MM.1S (cell line): ENCODE results near the gene OR52E8.

ENCODE experiments used
- DNase-seq: peaks from one replicate; pipeline ENCODE4 v3.0.0-alpha.2; 2015
- H2AFZ ChIP-seq: fragments of 300-600 bp; sonication (generic); 2 replicates; pipeline ENCODE4 v1.6.0; 2016; ENCODE audit warnings: antibody characterized with exemption, low read length
- H3F3A ChIP-seq: fragments of 300-600 bp; sonication (generic); 2 replicates; pipeline ENCODE4 v1.6.1; 2016; ENCODE audit warnings: mild to moderate bottlenecking, antibody characterized with exemption, low read length, moderate library complexity, mixed read lengths; ENCODE audit not compliant: insufficient read depth
- H3K27ac ChIP-seq: fragments of 300-600 bp; sonication (generic); 2 replicates; pipeline ENCODE4 v1.5.1; 2016; ENCODE audit warnings: mild to moderate bottlenecking, low read length
- H3K27me3 ChIP-seq: fragments of 300-600 bp; sonication (generic); replicated peaks from 2 replicates; pipeline ENCODE4 v1.6.0; 2016; ENCODE audit warnings: low read length; ENCODE audit not compliant: insufficient read depth
- H3K36me3 ChIP-seq: fragments of 300-600 bp; sonication (generic); replicated peaks from 2 replicates; pipeline ENCODE4 v1.6.1; 2016; ENCODE audit warnings: mild to moderate bottlenecking, low read length, mixed read lengths; ENCODE audit not compliant: insufficient read depth
- H3K4me1 ChIP-seq: fragments of 300-600 bp; sonication (generic); 2 replicates; pipeline ENCODE4 v1.6.1; 2016; ENCODE audit warnings: low read length, mixed read lengths
- H3K4me2 ChIP-seq: fragments of 300-600 bp; sonication (generic); 2 replicates; pipeline ENCODE4 v1.6.0; 2016; ENCODE audit warnings: low read depth, low read length
- H3K4me3 ChIP-seq: fragments of 300-600 bp; sonication (generic); 2 replicates; pipeline ENCODE4 v1.5.1; 2016; ENCODE audit warnings: low read length, mixed read lengths
- H3K79me2 ChIP-seq: fragments of 300-600 bp; sonication (generic); 2 replicates; pipeline ENCODE4 v1.6.1; 2016; ENCODE audit warnings: mixed run types, low read length, mixed read lengths
- H3K9ac ChIP-seq: fragments of 300-600 bp; sonication (generic); 2 replicates; pipeline ENCODE4 v1.6.1; 2016; ENCODE audit warnings: low read length, mixed read lengths
- H3K9me2 ChIP-seq: fragments of 300-600 bp; sonication (generic); replicated peaks from 2 replicates; pipeline ENCODE4 v1.6.1; 2016; ENCODE audit warnings: mild to moderate bottlenecking, low read length, mixed read lengths; ENCODE audit not compliant: insufficient read depth
- H3K9me3 ChIP-seq: fragments of 300-600 bp; sonication (generic); replicated peaks from 2 replicates; pipeline ENCODE4 v1.6.1; 2016; ENCODE audit warnings: mild to moderate bottlenecking, low read length, mixed read lengths; ENCODE audit not compliant: insufficient read depth
- H4K20me1 ChIP-seq: fragments of 300-600 bp; sonication (generic); 2 replicates; pipeline ENCODE4 v1.6.1; 2016; ENCODE audit warnings: mild to moderate bottlenecking, low read length, moderate library complexity, mixed read lengths; ENCODE audit not compliant: insufficient read depth
- EZH2 ChIP-seq: fragments of 300-600 bp; sonication (generic); optimal IDR thresholded peaks from 2 replicates; pipeline ENCODE3; 2017; ENCODE audit warnings: low read depth, mild to moderate bottlenecking, antibody characterized with exemption, low read length, mixed read lengths
- EZH2phosphoT487 ChIP-seq: fragments of 300-600 bp; sonication (generic); IDR thresholded peaks from 2 replicates; pipeline ENCODE4 v1.6.1; 2018; ENCODE audit warnings: antibody characterized with exemption, low read length
- TF ChIP-seq, protein P1 (sequence below): fragments of 300-600 bp; sonication (generic); IDR thresholded peaks from 2 replicates; pipeline ENCODE4 v1.5.1; 2016; ENCODE audit warnings: antibody characterized with exemption, low read length, mixed read lengths

The OR52E8 gene

DNA sequence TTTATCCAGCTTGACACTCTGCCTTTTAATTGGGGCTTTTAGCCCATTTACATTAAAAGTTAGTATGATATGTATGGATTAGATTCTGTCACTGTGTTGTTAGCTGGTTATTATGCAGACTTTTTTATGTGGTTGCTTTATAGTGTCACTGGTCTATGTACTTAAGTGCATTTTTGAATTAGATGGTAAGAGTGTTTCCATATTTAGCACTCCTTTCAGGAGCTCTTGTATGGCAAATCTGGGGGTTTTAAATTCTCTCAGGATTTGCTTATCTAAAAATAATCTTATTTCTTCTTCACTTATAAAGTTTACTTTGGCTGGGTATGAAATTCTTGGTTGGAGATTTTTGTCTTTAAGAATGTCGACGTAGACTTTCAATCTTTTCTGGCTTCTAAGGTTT is 19.8 kb downstream of the OR52E8 start:
- Histone ChIP-seq H3K9me2 (no peaks in the 10 kb centered on the region), H3K27me3 (no peaks in the 10 kb centered on the region), H3K27ac (no peak overlapping the region), H3F3A (no peaks in the 10 kb centered on the region), H3K36me3 (no peaks in the 10 kb centered on the region), H3K9ac (no peak overlapping the region), H4K20me1 (no peaks in the 10 kb centered on the region), H3K4me2 (no peak overlapping the region), H3K4me3 (no peak overlapping the region), H3K9me3 (no peaks in the 10 kb centered on the region), H3K4me1 (no peaks in the 10 kb centered on the region), H2AFZ (no peak overlapping the region), H3K79me2 (no peaks in the 10 kb centered on the region)
- TF ChIP-seq EZH2phosphoT487 (no peak), EZH2 (no peak)
- TF ChIP-seq, protein P1, sequence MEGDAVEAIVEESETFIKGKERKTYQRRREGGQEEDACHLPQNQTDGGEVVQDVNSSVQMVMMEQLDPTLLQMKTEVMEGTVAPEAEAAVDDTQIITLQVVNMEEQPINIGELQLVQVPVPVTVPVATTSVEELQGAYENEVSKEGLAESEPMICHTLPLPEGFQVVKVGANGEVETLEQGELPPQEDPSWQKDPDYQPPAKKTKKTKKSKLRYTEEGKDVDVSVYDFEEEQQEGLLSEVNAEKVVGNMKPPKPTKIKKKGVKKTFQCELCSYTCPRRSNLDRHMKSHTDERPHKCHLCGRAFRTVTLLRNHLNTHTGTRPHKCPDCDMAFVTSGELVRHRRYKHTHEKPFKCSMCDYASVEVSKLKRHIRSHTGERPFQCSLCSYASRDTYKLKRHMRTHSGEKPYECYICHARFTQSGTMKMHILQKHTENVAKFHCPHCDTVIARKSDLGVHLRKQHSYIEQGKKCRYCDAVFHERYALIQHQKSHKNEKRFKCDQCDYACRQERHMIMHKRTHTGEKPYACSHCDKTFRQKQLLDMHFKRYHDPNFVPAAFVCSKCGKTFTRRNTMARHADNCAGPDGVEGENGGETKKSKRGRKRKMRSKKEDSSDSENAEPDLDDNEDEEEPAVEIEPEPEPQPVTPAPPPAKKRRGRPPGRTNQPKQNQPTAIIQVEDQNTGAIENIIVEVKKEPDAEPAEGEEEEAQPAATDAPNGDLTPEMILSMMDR, result no peak
- no peak for DNase-seq

DNA sequence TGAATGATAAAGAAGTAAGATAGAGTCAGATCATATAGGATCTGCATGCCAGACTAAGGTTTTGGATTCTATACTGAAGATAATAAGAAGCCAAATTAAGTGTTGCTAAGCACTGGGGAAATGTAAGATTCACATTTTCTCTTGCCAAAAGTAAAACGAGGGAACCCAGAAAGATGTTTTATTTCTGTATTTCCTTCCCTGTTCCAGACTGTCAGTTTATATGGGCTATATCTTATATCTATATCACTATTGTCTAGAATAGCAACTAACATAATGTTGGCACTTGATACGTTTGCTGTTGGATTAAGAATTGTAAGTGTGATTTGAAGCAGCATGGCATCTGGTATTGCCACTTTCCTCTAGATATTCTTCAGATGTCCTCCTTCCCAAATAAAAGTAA is 24.0 kb downstream of the OR52E8 start:
- no peaks in the 10 kb centered on the region for H3K9me2 ChIP-seq
- TF ChIP-seq EZH2 (no peak), EZH2phosphoT487 (no peak)
- TF ChIP-seq, protein P1, result no peak

DNA sequence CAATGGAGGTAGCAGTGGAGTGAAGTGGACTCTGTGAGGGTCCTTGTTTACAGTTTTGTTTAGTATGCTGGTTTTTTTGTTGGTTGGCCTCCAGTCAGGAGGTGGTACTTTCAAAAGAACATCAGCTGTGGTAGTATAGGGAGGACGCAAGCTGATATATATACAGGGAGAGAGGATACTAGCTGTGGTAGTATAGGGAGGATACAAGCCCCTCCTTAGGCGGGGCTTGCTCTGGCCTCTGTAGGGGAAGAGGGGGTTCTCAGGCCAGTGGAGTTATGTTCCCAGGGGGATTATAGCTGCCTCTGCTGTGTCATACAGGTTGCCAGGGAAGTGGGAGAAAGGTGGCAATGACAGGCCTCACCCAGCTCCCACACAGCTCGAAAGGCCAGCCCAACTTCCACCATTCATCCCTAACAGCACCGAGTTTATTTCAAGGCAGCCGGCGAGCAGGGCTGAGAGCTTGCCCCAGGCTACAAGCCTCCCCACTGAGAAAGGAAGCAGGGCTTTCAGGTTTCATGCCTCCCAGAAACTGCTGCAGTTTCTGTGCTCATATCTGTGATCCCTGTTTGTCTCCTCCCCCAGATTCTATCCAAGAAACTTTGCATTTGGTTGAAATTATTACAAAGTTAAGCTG is 26.2 kb downstream of the OR52E8 start:
- H2AFZ ChIP-seq, result no peak overlapping the region
- H3K9me2 ChIP-seq, result no peaks in the 10 kb centered on the region
- H3K27ac ChIP-seq, result no peak overlapping the region
- peak; percentile 23 for DNase-seq
- H3K4me3 ChIP-seq, result no peak overlapping the region
- H3K27me3 ChIP-seq, result no peaks in the 10 kb centered on the region
- peaks cover 10% of the 10 kb centered on the region; the same call in 1 of the 2 replicates for H3K4me1 ChIP-seq
- 0 out of 2 replicates have a peak, but pooled peaks cover 3% of the 10 kb centered on the region for H3K36me3 ChIP-seq
- H3K79me2 ChIP-seq, result no peaks in the 10 kb centered on the region
- H3K4me2 ChIP-seq, result no peak overlapping the region
- H4K20me1 ChIP-seq, result no peaks in the 10 kb centered on the region
- H3F3A ChIP-seq, result no peaks in the 10 kb centered on the region
- no peaks in the 10 kb centered on the region for H3K9me3 ChIP-seq
- TF ChIP-seq EZH2 (no peak), EZH2phosphoT487 (no peak)
- TF ChIP-seq, protein P1, result no peak
- H3K9ac ChIP-seq, result no peak overlapping the region

More for the DNA sequence above, 24.0 kb downstream of the OR52E8 start:
- Histone ChIP-seq H2AFZ (no peak overlapping the region), H3K36me3 (no peaks in the 10 kb centered on the region), H3K27ac (no peak overlapping the region), H3F3A (no peaks in the 10 kb centered on the region), H3K4me3 (no peak overlapping the region), H3K4me1 (peaks cover 10% of the 10 kb centered on the region; the same call in 1 of the 2 replicates), H3K79me2 (no peaks in the 10 kb centered on the region), H3K9ac (no peak overlapping the region), H3K9me3 (no peaks in the 10 kb centered on the region), H3K4me2 (no peak overlapping the region), H4K20me1 (no peaks in the 10 kb centered on the region), H3K27me3 (no peaks in the 10 kb centered on the region)
- DNase-seq, result no peak
